Astrocyte of the cerebellum (primary cell): ENCODE measurements around the gene AUH.

ENCODE experiments used
- DNase-seq: peaks from one replicate; pipeline ENCODE4 v3.0.0-alpha.2; 2011; ENCODE audit warnings: low read depth
- H3K4me3 ChIP-seq: 2 replicates; pipeline ENCODE4 v1.5.1; 2011; ENCODE audit warnings: mild to moderate bottlenecking, low read depth, low read length, moderate library complexity
- CTCF ChIP-seq: IDR thresholded peaks from 2 replicates; pipeline ENCODE4 v1.5.1; 2012; ENCODE audit warnings: low read length, low read depth, moderate library complexity, mild to moderate bottlenecking; ENCODE audit errors: missing control alignments
- in situ Hi-C: cut with HindIII; loops from 2 replicates; pipeline ENCODE4 v1.10.0; 2017; ENCODE audit warnings: low sequenced_read_pairs

Gene AUH

GRCh38 chr9:91305596-91306295 is 56.0 kb downstream of the AUH start:
- in situ Hi-C loops, result no loop called here
- H3K4me3 ChIP-seq, result no peak overlapping the region
- DNase-seq, result no peak
- TF ChIP-seq CTCF, result no peak

GRCh38 chr9:91303741-91304415 is 57.8 kb downstream of the AUH start:
- no peak for DNase-seq
- no peak for TF ChIP-seq CTCF
- in situ Hi-C loops, result no loop called here

GRCh38 chr9:91302831-91303230 is 58.9 kb downstream of the AUH start:
- TF ChIP-seq CTCF, result no peak
- in situ Hi-C loops, result no loop called here
- H3K4me3 ChIP-seq, result no peak overlapping the region
- peak; percentile 70 for DNase-seq

More at GRCh38 chr9:91303741-91304415, 57.8 kb downstream of the AUH start:
- no peak overlapping the region for H3K4me3 ChIP-seq

- DNase-seq, result no peak
- in situ Hi-C loops, result no loop called here
- H3K4me3 ChIP-seq, result no peak overlapping the region
- TF ChIP-seq CTCF, result no peak
Measured at GRCh38 chr9:91301161-91301560, 60.6 kb downstream of the AUH start.

- no peak for TF ChIP-seq CTCF
- no peak for DNase-seq
- in situ Hi-C loops, result no loop called here
- H3K4me3 ChIP-seq, result no peak overlapping the region
Measured at GRCh38 chr9:91298311-91298710, 63.4 kb downstream of the AUH start.

- TF ChIP-seq CTCF, result no peak
- DNase-seq, result no peak
- in situ Hi-C loops, result no loop called here
- no peak overlapping the region for H3K4me3 ChIP-seq
Measured at GRCh38 chr9:91297306-91297705, 64.4 kb downstream of the AUH start.
